Measurements from ENCODE around the gene RAF1.

DNA sequence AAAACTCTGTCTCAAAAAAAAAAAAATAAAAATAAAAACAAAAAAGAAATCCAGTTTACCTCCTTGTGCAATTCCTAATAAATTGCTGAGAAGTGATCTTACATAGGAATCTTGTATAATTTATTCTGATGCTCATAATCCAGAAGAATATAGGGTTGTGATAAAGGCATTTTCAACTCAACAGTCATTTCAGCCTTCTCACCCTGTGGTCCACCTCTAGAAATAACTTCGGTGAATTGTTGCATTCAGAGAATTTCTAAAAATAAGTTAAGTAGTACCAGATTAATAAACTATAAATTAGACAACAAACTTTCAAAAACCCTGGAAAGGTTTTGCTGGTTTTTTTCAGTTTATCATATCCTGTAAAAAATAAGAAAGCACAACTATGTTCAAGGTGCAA, 20.2 kb downstream of the RAF1 start:
- TF ChIP-seq, protein P1, sequence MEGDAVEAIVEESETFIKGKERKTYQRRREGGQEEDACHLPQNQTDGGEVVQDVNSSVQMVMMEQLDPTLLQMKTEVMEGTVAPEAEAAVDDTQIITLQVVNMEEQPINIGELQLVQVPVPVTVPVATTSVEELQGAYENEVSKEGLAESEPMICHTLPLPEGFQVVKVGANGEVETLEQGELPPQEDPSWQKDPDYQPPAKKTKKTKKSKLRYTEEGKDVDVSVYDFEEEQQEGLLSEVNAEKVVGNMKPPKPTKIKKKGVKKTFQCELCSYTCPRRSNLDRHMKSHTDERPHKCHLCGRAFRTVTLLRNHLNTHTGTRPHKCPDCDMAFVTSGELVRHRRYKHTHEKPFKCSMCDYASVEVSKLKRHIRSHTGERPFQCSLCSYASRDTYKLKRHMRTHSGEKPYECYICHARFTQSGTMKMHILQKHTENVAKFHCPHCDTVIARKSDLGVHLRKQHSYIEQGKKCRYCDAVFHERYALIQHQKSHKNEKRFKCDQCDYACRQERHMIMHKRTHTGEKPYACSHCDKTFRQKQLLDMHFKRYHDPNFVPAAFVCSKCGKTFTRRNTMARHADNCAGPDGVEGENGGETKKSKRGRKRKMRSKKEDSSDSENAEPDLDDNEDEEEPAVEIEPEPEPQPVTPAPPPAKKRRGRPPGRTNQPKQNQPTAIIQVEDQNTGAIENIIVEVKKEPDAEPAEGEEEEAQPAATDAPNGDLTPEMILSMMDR (IDR thresholded peaks at IDR 0.05) = no peak
- TF ChIP-seq, protein P2, sequence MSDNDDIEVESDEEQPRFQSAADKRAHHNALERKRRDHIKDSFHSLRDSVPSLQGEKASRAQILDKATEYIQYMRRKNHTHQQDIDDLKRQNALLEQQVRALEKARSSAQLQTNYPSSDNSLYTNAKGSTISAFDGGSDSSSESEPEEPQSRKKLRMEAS (CRISPR knock-in tag; IDR thresholded peaks at IDR 0.05) = no peak
- TF ChIP-seq SP1 (CRISPR knock-in tag; conservative IDR thresholded peaks at IDR 0.05) = no peak
- TF ChIP-seq, protein P3, sequence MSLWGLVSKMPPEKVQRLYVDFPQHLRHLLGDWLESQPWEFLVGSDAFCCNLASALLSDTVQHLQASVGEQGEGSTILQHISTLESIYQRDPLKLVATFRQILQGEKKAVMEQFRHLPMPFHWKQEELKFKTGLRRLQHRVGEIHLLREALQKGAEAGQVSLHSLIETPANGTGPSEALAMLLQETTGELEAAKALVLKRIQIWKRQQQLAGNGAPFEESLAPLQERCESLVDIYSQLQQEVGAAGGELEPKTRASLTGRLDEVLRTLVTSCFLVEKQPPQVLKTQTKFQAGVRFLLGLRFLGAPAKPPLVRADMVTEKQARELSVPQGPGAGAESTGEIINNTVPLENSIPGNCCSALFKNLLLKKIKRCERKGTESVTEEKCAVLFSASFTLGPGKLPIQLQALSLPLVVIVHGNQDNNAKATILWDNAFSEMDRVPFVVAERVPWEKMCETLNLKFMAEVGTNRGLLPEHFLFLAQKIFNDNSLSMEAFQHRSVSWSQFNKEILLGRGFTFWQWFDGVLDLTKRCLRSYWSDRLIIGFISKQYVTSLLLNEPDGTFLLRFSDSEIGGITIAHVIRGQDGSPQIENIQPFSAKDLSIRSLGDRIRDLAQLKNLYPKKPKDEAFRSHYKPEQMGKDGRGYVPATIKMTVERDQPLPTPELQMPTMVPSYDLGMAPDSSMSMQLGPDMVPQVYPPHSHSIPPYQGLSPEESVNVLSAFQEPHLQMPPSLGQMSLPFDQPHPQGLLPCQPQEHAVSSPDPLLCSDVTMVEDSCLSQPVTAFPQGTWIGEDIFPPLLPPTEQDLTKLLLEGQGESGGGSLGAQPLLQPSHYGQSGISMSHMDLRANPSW (CRISPR knock-in tag; conservative IDR thresholded peaks at IDR 0.05; ENCODE audit: low read depth) = no peak
- TF ChIP-seq, protein P4, sequence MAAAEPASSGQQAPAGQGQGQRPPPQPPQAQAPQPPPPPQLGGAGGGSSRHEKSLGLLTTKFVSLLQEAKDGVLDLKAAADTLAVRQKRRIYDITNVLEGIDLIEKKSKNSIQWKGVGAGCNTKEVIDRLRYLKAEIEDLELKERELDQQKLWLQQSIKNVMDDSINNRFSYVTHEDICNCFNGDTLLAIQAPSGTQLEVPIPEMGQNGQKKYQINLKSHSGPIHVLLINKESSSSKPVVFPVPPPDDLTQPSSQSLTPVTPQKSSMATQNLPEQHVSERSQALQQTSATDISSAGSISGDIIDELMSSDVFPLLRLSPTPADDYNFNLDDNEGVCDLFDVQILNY (CRISPR knock-in tag; IDR thresholded peaks at IDR 0.05) = no peak
- TF ChIP-seq, protein P5, sequence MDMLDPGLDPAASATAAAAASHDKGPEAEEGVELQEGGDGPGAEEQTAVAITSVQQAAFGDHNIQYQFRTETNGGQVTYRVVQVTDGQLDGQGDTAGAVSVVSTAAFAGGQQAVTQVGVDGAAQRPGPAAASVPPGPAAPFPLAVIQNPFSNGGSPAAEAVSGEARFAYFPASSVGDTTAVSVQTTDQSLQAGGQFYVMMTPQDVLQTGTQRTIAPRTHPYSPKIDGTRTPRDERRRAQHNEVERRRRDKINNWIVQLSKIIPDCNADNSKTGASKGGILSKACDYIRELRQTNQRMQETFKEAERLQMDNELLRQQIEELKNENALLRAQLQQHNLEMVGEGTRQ (CRISPR knock-in tag; IDR thresholded peaks at IDR 0.05) = no peak
- TF ChIP-seq NR1H2 (CRISPR knock-in tag; IDR thresholded peaks at IDR 0.05) = no peak
- no peak for TF ChIP-seq NR3C1 (CRISPR knock-in tag; conservative IDR thresholded peaks at IDR 0.05; ENCODE audit: low read depth)
- TF ChIP-seq ELF4 (CRISPR knock-in tag; IDR thresholded peaks at IDR 0.05; ENCODE audit: low read depth) = no peak
- TF ChIP-seq ZNF423 (CRISPR knock-in tag; IDR thresholded peaks at IDR 0.05) = no peak
- TF ChIP-seq FOXJ3 (CRISPR knock-in tag; IDR thresholded peaks at IDR 0.05; ENCODE audit: borderline replicate concordance) = no peak
